IPS DF 19.7 (cell line): ENCODE data around the gene TBRG1.

ENCODE experiments used
- DNase-seq: peaks from one replicate; pipeline ENCODE4 v3.0.0-alpha.2; 2013; ENCODE audit warnings: low read depth, low spot score

TBRG1 gene

DNA sequence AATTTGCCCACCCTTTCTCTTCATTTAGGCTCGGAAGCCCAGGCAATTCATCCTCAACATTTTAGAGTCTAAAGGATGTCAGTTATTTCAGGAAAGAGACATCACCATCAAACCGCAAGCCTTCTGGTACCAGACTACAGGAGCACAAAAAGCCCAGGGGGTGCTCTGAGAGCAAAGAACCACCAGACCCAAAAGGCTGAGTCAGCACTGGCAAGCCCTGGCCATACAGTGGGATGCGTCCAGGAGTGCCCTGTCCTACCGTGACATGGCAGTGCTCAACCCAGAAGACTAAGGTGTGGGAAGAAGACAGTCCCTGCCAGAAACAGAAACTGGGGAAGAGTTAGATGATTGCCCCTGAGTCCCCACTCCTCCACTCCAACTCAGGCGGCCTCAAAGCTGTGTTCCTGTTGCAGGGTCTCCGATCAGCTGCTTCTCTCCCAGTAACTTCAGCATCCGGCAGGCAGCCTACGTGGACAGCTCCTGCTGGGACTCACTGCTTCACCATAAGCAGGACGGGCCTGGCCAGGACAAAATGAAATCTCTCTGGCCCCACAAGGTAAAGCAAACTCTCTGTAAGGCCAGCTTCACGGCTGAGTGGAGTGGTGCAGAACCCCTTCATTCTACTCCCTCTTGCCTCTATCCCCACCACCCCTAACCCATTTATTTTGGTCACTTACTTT is 10.0 kb upstream of the TBRG1 start:
- no peak for DNase-seq

DNA sequence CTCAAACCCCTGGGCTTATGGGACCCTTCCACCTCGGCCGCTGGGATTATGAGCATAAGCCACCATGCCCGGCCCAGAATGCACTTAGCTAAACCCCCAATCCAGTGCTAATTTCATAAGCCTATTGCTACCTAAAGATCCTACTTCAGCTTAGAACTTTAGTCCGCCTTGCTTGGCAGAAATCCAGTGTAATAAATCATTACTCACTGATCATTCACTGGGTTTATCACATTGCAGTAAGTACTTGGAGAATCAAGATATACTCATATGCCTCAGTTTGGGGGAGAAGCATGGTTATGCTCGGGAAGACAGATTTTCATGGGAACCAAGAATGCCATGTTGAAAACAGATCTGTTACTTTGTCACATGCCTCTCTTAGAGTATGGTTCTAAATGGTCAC is 3.8 kb upstream of the TBRG1 start:
- no peak for DNase-seq

GRCh38 chr11:124623861-124624525 is 1.3 kb downstream of the TBRG1 start:
- DNase-seq = no peak

DNA sequence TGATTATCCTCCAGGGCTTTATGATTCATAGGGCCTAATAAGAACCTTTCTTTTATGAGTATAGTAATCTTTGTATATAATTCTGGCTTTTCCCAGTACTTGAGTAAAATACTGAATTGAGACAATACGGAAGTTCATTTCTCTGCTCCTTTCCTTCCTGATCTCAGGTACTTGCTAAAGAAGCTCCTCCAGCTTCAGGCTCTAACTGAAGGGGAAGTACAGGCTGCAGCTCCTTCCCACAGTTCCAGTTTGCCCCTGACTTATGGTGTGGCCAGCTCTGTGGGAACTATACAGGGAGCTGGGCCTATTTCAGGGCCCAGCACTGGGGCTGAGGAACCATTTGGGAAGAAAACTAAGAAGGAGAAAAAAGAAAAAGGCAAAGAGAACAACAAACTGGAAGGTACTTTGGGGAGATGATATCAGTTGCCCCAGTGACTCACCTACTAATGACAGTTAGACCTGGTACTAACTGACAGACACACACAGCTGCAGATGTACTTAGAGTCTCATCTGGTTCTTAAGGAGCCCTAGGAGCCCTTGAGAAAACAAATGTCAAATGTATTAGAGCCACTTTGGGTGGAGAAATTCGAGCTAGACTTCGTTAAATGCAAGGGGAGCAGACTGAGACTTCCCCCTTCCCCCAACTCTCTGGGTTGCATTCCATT is 3.0 kb downstream of the TBRG1 start:
- DNase-seq = no peak

GRCh38 chr11:124627546-124627945 is 4.9 kb downstream of the TBRG1 start:
- DNase-seq = no peak

GRCh38 chr11:124629961-124630360 is 7.3 kb downstream of the TBRG1 start:
- DNase-seq = no peak

DNA sequence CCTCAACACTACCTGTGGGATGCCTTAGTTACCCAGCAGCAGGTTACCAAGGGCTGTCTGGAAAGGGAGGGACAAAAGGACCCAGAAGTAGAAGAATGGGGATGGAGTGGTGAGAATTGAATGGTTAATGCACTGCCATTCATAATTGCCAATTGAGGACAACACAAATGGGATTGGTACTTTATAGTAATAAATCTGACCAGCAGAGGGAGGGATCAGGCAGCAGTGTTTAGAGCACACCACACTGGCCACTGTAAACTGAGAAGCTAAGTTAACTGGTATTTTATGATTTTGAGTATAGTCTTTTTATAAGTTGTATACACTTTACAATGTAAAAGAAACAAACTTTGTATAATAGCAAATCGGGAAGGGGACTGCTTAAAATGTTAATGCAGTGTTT is 10.7 kb downstream of the TBRG1 start:
- DNase-seq = no peak

DNA sequence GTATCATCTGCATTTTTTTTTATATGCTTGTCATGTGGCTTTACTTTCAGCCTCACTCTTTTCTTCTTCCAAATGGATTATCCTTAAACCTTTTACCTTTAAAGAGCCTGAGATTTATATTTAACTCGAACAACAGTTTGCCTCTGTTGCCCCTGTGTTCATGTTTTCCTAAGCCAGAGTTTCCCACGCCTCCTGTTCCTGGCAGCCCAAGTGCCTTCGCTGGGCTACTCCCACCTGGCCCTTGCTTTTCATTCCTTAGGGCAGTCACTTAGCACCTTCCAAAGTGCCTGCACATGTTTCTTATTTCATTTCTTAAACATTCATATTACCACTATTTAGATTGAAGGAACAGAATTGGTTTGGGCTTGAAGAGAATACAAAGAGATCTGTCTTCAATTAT is 13.3 kb downstream of the TBRG1 start:
- no peak for DNase-seq

- no peak for DNase-seq
Observed at GRCh38 chr11:124638500-124638899, 15.8 kb downstream of the TBRG1 start.

DNA sequence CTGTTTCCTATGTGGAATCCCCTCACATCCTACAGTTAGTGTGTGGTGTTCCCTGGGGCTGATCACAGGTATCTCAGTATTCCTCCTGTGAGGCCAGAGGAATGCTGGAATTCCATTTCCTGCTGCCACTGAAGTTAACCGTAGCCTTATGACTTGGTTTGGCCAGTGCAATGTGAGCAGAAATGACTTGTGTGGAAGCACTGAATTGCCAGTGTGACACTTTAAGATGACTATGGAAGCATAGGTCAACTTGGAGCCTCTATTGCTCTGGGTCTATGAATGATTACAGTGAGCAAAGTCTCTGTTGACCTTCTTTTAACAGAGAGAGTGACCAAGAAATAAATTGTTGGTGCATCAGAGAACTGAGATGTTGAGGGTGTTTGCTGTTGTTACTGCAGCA is 16.5 kb downstream of the TBRG1 start:
- no peak for DNase-seq

DNA sequence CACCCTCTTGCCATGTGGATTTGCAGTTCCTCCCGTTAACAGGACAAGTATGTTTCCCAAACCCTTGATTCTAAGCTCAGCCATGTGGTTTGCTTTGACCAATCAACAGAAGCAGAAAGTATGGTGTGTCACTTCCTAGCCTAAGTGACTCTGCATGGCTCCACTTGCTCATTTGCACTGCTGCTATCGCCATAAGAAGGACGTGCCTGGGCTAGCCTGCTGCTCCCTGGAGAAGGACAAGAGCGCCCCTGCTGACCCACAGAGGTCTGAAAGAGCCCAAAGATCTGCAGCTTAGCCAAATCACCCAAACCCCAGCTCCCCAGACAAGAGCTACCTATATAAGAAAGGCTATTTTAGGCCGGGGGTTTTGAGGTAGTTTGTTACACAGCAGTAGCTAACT is 18.0 kb downstream of the TBRG1 start:
- no peak for DNase-seq

GRCh38 chr11:124642628-124643027 is 20.0 kb downstream of the TBRG1 start:
- DNase-seq = no peak

DNA sequence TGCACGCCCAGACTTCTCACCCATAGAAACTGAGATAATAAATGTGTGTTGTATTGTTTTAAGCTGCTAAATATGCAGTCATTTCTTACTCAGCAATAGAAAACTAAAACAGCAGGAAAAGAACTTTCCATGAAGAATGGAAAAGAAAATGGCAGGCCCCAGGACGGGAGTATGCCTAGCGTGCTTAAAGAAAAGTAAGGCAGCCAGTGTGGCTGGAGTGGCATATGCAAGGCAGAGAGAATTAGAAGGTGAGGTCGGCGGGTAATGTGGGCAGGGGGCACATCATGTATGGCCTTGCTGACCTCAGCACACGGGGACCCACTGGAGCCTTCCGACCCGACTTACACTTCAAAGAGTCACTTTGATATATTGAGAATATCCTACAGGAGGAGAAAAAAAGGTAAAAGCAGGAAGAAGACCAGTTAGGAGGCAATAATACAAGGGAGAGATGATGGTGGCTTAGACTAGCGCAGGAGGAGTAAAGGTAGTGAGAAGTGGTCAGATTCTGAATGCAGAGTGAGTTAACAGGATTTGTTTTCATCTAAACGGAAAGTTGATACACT is 20.5 kb downstream of the TBRG1 start:
- DNase-seq = no peak

DNA sequence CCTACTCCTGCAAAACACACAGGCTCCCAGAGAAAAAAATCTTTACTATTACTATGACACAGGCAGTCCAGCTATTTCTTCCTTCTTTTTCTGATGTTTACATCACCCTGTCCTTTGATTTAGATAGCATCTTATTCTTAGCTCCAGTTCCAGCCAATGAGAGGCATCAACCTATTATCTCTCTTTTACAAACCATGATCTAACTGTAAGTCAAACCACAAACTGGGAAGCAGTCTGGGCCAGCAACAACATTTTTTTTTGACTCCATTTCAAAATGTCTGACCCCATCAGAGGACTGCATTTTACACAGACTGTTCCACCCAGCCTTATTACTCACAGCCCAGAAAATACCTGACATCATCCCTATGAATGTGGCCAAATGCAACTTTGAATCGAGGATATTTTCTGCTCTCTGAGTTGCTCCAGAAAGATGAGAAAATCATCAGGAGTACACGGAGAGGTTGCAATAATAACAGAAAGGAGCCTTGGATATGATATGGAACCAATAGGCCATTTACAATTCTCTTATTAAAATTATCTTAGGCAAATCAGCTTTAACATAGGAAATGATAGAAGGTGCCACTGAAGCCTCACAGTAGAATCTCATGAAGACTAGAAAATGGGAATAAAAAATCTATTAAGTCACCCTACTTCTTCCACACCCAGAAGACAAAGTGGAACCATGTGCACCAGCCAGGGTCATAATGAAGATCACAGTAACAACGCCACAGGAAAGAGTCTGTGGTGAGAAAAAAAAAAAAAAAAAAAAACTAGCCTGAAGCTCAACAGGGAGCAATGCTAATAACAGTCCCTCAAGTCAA is 21.2 kb downstream of the TBRG1 start:
- DNase-seq = no peak

- no peak for DNase-seq
Observed at GRCh38 chr11:124644426-124645280, 22.0 kb downstream of the TBRG1 start.

GRCh38 chr11:124646148-124646547 is 23.5 kb downstream of the TBRG1 start:
- no peak for DNase-seq

GRCh38 chr11:124648610-124649009 is 25.9 kb downstream of the TBRG1 start:
- no peak for DNase-seq

DNA sequence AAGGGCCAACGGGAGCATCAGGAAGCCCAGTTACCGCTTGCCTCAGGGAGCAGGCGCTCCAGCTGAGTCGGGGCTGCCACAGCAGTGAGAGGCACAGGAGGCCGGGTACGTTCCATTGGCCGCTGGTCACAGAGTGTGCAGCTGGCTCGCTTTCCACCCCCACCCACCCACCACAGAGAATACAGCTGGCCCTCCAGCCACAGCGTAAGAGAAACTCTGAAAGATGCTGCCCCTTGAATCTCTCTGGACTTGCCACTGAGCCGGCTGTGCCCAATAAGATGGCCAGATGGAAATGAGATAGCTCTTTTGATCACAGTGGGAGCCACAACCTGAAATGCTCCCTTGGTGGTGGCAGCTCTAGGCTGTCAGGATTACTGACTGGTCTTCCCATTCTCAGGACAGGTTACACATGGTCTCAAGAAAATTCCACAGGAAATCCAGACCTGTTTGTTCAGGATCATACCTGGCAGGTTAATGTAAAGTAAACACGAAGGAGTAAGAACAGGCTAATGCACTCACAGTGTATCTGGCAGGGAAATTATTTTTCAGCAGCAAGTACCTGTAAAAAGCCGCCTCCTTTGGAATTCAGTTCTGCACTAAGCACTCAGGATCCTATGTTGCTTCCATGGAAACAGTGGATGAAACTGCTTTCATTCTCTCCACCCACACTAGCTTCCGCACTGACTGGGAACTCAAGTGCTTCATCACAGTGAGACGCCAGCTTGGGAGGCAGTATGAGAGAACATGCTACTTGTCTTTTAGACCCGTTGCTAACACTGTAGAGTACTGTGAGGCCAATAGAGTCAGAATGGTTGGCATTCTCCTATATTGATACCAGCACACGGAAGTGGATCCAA is 34.3 kb downstream of the TBRG1 start:
- no peak for DNase-seq

GRCh38 chr11:124657904-124658303 is 35.2 kb downstream of the TBRG1 start:
- no peak for DNase-seq

DNA sequence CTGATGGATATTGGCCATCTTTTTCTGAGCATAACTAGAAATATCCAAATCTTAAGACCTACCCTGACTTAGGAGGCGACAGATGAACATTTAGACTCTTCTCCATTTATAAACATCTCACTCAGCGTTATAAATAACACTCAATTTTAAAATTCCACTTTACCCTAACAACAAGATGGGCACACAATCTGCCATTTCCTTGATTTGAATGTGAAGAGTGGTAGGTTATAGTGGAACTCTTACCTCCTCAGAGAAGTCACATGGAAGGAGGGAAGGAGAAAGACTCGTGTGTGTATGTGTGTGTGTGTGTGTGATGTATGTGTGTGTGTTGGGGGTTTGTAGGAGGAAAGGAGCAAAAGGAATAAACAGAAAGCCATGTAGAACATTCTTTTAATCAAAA is 35.8 kb downstream of the TBRG1 start:
- no peak for DNase-seq
